SJSA1 (cell line): ENCODE measurements around the gene NR3C2. TPM values are rescaled to one million over a fixed set of nuclear protein-coding genes. Genes with fewer than 3 reads are reported as not detected.
A peak's percentile ranks its signal among the peaks of the same experiment; 100 is the strongest.

Experiments used
- DNase-seq, 2 experiments: peaks; one replicate each; pipeline ENCODE4 v3.0.0-alpha.2; 2015 to 2020; ENCODE audit warnings: low spot score in 2 of 2, low read depth in 1 of 2
- H3K27ac ChIP-seq: fragments of 250-450 bp; sonication (Bioruptor Pico); 2 replicates; pipeline ENCODE4 v1.5.1; 2020; ENCODE audit warnings: mild to moderate bottlenecking, moderate library complexity
- H3K27me3 ChIP-seq: fragments of 250-450 bp; sonication (Bioruptor Pico); replicated peaks from 2 replicates; pipeline ENCODE4 v1.5.1; 2020; ENCODE audit warnings: mild to moderate bottlenecking, moderate library complexity
- H3K36me3 ChIP-seq: fragments of 250-450 bp; sonication (Bioruptor Pico); 2 replicates; pipeline ENCODE4 v1.5.1; 2020; ENCODE audit warnings: mild to moderate bottlenecking
- H3K4me1 ChIP-seq: fragments of 250-450 bp; sonication (Bioruptor Pico); replicated peaks from 2 replicates; pipeline ENCODE4 v1.6.1; 2021; ENCODE audit warnings: mild to moderate bottlenecking
- H3K4me3 ChIP-seq: fragments of 250-450 bp; sonication (Bioruptor Pico); 2 replicates; pipeline ENCODE4 v1.5.1; 2020; ENCODE audit warnings: mild to moderate bottlenecking
- H3K9me3 ChIP-seq: fragments of 250-450 bp; sonication (Bioruptor Pico); replicated peaks from 2 replicates; pipeline ENCODE4 v1.5.1; 2020; ENCODE audit warnings: mild to moderate bottlenecking
- total RNA-seq: library from RNA; depleted of rRNA; stranded (reverse); fragments of >200 nt; shearing (Covaris generic); gene quantifications from 2 replicates; pipeline ENCODE4 v1.2.3, GENCODE V29; 2014

The NR3C2 gene
- total RNA-seq, 1 experiment from 2014 or later = 0.11 TPM

DNA sequence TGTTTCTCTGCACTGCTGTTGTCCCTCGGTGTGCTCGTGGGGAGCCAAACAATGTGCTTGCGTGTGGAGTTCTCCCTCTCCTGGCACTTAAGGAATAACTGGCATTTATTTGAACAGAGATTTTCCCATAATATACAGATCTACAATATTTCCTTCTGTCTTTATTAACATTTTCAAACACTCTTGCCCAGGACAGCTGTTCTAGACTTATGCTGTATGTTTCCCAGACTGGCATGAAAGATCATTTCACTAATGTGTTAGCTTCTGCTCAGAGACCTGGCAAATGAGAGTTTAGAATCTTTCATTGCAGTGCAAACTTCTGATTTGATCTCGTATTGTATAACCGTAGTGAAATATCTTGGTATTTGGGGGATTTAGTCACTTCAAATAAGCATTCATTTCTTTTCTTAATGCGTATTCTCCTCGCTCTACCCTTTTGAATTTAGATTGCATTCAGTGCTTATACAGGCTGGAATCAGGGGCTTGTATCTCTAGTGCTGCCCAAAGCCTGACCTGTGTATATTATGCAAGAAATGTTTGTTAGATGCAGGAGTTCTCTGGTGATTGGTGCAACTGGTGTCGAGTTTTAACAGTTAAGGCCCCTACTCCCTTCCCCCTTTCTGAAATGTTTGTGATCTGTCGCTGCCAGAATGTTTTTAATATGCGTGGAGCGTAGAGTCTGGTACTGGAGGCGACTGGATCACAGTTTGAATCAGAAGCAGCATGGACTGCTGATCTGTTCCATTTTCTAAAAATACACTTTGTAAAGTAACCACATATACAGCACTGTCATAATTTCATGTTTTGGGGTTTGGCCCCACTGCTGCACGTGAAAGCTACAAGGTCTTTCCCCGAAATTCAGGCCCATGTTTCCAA, 384.0 kb downstream of the NR3C2 start:
- Histone ChIP-seq H3K36me3 (peaks cover 4% of the 10 kb centered on the region; the same call in 1 of the 2 replicates), H3K4me3 (no peak overlapping the region), H3K27ac (no peak overlapping the region), H3K27me3 (no peaks in the 10 kb centered on the region), H3K9me3 (no peaks in the 10 kb centered on the region), H3K4me1 (no peaks in the 10 kb centered on the region)
- DNase-seq = no peak

DNA sequence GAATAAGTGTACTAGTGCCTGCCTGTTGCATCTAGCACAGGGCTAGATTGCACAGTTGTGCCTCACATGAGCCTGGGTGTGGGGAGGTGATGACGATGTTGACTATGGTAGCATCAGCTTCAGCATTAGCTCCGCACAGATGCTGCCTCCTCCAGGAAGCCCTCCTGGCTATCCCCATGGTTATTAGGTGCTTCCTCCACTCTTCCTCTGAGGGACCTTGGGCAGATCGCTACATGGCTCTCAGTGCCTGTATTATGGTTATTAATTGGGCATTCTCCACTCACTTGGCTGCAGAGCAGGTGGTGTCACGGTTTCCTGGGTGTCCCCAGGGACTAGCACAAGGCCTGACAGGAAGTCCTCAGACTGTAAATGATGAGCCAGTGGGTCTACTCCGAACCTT, 384.7 kb downstream of the NR3C2 start:
- no peak overlapping the region for H3K4me3 ChIP-seq
- H3K9me3 ChIP-seq = no peaks in the 10 kb centered on the region
- no peak overlapping the region for H3K27ac ChIP-seq
- H3K4me1 ChIP-seq = no peaks in the 10 kb centered on the region
- H3K36me3 ChIP-seq = no peaks in the 10 kb centered on the region
- DNase-seq = no peak
- H3K27me3 ChIP-seq = no peaks in the 10 kb centered on the region

DNA sequence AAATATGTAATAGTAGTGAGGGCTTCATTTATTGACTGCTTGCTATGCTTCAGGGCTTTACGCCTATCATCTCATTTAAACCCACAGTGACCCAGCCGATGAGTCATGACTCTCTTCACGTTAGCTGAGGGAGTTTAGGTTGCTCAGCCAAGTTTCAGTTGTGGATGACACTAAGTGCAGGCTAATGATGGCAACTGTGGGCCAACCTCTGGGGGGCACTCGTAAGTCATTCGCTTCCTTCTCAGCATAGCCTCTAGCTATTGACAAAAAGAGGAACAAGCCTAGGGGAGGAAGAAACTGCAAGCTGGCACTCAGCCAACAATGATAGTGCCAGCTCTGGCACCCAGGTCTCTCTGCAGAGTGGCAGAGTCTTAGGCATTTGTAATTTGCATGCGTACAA, 385.3 kb downstream of the NR3C2 start:
- Histone ChIP-seq H3K36me3 (no peaks in the 10 kb centered on the region), H3K27ac (no peak overlapping the region), H3K4me3 (no peak overlapping the region), H3K9me3 (no peaks in the 10 kb centered on the region), H3K27me3 (no peaks in the 10 kb centered on the region), H3K4me1 (no peaks in the 10 kb centered on the region)
- peak in 1 of 2 experiments; percentile 22 for DNase-seq

DNA sequence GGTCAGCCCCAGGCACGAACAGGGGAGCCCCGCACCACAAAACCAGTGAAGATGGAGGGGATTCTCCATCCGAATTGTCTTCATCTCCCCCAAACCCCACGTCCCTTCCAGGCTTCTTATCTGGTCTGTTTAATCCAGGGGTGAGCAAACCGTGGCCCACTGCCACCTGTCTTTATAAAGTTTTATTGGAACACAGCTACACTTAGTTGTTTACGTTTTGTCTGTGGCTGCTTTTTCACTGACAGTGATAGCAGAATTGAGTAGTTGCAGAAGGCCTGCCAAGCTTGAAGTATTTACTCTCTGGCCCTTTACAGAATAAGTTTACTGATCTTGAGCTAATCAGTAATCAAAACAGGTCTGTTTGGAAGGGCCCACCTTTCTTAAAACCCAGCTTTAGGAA, 386.4 kb downstream of the NR3C2 start:
- no peak for DNase-seq
- no peaks in the 10 kb centered on the region for H3K4me1 ChIP-seq
- no peaks in the 10 kb centered on the region for H3K36me3 ChIP-seq
- H3K9me3 ChIP-seq = no peaks in the 10 kb centered on the region
- no peak overlapping the region for H3K27ac ChIP-seq
- no peaks in the 10 kb centered on the region for H3K27me3 ChIP-seq
- no peak overlapping the region for H3K4me3 ChIP-seq

DNA sequence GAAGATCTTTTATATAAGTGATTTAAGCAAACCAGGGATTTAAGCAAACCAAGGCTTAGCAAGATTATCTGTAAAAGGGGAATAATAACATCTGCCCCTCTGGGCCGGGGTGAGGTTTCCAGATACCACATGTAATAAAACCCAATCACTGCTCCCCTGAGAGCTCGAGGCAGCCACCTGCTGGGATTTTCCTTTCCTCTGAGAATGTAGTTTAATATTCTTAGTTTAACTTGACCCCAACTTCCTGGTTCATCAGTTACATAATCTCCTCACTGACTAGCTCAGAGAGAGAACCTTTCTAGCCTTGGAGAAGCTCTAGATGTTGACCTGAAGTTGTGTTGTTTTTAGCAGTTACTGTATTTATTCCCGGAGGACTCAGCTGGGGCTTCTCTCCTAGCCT, 387.9 kb downstream of the NR3C2 start:
- H3K9me3 ChIP-seq = no peaks in the 10 kb centered on the region
- H3K4me3 ChIP-seq = no peak overlapping the region
- H3K4me1 ChIP-seq = no peaks in the 10 kb centered on the region
- no peak overlapping the region for H3K27ac ChIP-seq
- no peak for DNase-seq
- H3K36me3 ChIP-seq = no peaks in the 10 kb centered on the region
- no peaks in the 10 kb centered on the region for H3K27me3 ChIP-seq

DNA sequence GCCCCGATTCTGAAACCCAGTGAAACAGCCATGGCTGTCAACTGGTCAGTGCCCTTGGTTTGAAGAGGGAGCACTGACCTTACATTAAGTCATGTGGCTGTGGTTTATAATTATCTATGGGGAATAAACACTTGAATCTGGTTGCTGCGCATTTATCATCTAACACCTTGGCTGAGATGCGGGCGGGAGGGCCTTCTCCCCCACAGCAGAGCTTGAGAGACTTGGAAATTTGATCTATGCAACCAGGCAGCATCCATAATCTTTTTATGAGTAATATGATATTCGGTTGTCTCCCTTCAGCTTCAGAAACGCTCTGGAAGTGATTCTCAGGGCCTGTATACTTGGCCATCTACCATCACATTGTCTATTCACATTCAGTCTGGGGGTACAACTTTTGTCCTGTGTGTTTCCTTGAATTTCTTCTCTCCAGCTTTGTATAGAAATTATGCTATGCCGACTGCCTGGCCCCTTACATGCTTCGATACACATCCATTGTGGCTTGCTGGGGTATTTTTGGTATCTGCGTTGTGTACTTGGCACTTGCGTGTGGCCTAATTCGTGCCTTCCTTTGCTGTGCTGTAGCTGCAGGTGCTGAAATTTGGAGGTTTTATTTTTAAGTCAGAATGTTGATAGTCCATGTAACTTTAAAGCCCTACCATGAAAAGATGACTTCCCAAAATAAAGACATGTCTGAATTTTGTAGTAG, 388.8 kb downstream of the NR3C2 start:
- Histone ChIP-seq H3K27me3 (no peaks in the 10 kb centered on the region), H3K36me3 (peaks cover 3% of the 10 kb centered on the region; the same call in 1 of the 2 replicates), H3K27ac (no peak overlapping the region), H3K9me3 (no peaks in the 10 kb centered on the region), H3K4me1 (no peaks in the 10 kb centered on the region), H3K4me3 (no peak overlapping the region)
- DNase-seq = no peak

DNA sequence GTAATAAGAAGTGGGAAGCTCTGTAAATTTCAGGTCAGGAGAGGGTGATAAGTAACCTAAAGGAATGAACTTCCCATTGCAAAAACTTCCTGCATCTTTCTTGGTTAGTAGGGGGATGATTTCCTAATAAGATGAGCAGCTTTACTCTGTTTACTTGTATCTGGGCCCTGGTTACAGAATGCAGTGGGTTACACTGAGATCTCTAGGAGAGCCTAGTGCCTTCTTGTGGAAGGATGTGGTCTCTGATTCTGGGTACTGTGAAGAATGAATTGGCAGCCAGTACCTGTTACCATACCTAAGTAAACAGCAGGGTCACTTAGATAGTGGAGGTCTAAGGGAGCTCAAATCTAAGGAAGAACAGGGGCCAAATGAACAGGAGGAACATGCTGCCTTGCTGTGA, 389.8 kb downstream of the NR3C2 start:
- peaks cover 4% of the 10 kb centered on the region; the same call in 1 of the 2 replicates for H3K36me3 ChIP-seq
- DNase-seq = no peak
- H3K27me3 ChIP-seq = no peaks in the 10 kb centered on the region
- H3K4me3 ChIP-seq = no peak overlapping the region
- H3K4me1 ChIP-seq = no peaks in the 10 kb centered on the region
- no peaks in the 10 kb centered on the region for H3K9me3 ChIP-seq
- no peak overlapping the region for H3K27ac ChIP-seq

DNA sequence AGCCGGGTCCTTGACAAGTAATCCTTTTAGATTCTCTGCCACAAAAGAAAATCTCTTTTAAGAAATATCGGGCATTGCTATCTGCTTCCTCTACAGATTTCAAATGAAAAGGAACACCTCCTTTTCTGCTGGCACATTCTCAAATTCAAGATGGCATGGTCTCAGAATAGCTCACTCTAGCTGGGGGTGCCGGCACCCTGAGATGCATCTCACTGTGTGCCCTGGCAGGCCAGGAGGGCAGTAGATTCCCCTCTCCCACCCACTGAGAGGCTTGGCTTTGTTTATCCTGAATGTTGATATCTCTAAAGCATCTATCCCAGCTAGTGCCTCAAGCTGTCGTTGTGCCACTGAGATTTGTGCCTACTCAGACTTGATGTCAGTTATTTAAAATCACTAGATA, 390.8 kb downstream of the NR3C2 start:
- no peak for DNase-seq
- Histone ChIP-seq H3K9me3 (no peaks in the 10 kb centered on the region), H3K36me3 (peaks cover 13% of the 10 kb centered on the region; the same call in 1 of the 2 replicates), H3K4me3 (no peak overlapping the region), H3K4me1 (no peaks in the 10 kb centered on the region), H3K27me3 (no peaks in the 10 kb centered on the region), H3K27ac (no peak overlapping the region)

DNA sequence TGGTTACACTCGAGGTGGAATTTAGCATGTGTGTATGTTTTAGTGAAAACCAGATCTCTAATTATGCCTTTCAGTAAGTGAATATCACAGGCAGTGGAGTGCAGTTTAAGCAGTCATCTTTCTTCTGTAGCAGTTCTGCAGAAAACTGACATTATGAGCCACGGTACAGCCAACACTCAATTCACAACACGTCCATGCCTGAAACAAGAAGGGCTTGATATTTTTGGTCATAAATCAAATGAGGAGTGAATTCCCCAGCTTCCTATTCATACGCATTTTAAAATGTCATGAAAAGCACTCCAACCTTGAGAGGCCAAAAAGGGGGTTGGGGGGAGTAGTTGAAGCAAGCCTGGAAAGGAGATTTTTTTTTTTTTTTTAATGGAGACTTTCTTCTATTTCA, 393.6 kb downstream of the NR3C2 start:
- DNase-seq = no peak
- Histone ChIP-seq H3K4me1 (no peaks in the 10 kb centered on the region), H3K27me3 (no peaks in the 10 kb centered on the region), H3K27ac (no peak overlapping the region), H3K9me3 (no peaks in the 10 kb centered on the region), H3K4me3 (no peak overlapping the region), H3K36me3 (peaks cover 15% of the 10 kb centered on the region; the same call in 1 of the 2 replicates)

DNA sequence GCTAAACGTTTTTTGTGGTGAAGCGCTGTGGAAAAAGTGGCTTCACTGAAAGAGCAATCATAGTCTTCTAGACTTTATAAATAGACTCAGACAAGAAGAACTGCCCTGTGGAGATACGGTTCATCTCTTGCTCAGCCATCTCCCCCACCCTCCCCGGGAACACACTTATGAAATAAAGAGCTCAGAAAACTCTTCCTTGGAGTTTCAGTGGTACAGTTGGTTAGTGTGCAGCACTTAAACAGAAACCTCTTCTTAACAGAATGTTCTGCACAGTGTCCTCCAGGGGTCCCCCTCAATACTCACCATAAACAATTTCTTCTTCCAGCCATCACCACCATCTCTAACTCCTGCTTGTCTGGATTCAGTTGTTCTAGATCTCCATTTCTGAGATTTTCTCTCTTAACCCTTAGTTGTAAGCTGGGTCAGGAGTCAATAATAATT, 397.3 kb downstream of the NR3C2 start:
- Histone ChIP-seq H3K36me3 (peaks cover 15% of the 10 kb centered on the region), H3K9me3 (no peaks in the 10 kb centered on the region), H3K4me1 (no peaks in the 10 kb centered on the region), H3K27ac (no peak overlapping the region), H3K27me3 (no peaks in the 10 kb centered on the region), H3K4me3 (no peak overlapping the region)
- DNase-seq = no peak

DNA sequence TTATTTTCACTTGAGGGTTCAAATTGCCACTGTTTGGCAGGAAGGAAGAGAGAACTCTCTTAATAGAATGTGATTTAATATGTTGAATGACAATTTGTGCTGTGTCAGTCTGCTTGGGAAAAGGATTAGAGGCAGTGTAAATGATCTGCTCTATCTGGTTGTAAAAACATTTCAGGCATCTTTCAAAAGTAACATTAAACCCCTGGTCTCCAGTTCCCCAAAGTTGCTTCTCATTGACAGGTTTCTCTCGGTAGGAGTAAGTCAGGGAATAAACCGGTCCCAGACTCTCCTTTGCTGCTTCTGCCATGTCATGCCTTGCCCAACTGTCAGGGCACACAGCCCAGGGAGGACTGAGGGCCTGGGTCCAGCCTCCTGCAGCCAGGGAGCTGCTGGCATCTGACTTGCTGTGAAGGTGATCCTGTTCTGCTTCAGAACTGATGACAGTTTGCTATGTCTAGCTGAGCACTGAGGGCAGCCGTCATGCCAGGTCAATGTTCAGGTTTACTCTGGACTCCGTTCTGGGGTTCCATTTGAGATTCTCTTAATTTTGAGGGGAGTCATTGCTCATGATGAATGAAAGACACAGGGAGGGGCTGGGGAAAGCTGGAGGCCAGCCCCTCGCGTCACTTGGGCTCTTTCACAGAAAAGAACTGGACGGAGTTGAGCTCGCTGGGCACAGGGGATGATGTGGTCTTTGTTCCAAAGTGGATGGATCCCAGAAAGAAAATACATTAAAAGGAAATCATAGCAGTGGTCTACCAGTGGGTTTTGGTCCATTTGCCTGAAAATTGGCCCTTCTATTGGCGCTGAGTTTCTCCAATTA, 397.9 kb downstream of the NR3C2 start:
- peaks cover 15% of the 10 kb centered on the region for H3K36me3 ChIP-seq

DNA sequence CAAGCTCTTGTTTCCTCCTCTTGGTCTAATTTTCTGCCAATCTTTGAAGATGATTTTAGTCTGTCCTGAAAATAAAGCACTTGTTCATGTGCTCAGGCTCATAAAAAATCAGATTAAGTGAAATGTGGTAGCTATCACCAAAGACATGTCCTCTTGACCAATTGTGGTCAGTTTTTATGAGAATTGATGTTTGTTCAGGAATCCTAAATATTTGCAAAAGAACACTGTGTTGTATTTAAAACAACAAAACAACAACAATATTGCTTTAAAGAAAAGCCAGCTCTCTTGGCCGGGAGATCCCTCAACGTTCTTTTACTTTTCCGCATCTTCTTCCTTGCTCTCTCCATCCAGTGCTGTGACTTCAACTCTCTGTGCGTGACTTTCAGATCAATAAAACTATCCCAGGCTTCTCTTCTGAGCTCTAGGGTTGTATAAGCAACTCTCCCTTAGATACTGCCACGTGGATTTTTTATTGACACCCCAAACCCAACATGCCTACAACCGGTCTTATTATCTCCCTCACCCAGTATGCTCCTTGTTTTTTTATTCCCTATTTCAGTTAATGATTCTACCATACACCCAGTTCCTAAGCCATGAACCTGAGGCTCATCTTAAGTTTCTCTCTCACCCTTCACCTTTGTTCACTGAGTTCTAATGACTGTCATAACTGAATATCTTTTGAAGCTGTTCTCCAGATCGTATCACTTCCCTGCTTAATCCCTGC, 400.4 kb downstream of the NR3C2 start:
- no peak overlapping the region for H3K27ac ChIP-seq
- 0 out of 2 replicates have a peak, but pooled peaks cover 2% of the 10 kb centered on the region for H3K9me3 ChIP-seq
- peaks cover 5% of the 10 kb centered on the region for H3K36me3 ChIP-seq
- H3K4me3 ChIP-seq = no peak overlapping the region
- no peaks in the 10 kb centered on the region for H3K27me3 ChIP-seq
- no peaks in the 10 kb centered on the region for H3K4me1 ChIP-seq
- DNase-seq = no peak

More for the DNA sequence above, 397.9 kb downstream of the NR3C2 start:
- H3K4me3 ChIP-seq = no peak overlapping the region
- H3K4me1 ChIP-seq = no peaks in the 10 kb centered on the region
- H3K27ac ChIP-seq = no peak overlapping the region
- H3K27me3 ChIP-seq = no peaks in the 10 kb centered on the region
- no peaks in the 10 kb centered on the region for H3K9me3 ChIP-seq
- no peak for DNase-seq

DNA sequence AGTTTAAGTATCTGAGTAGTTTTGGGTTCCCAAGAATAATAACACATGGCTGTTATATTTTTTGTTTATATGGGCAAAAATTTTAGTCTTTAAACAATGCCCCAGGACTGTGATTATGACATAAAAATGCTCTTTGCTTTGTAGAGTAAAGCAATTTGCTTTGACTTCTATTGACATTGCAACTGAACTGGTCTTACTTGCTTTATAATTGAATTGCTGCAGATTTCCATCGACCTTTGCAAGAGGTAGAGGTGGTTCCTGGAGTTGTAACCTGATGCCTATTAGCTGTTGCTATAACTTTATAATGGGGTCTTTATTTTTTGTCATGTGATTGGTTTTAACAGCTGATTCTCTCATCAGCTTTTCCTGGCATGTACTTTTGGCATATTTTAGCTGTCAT, 407.4 kb downstream of the NR3C2 start:
- Histone ChIP-seq H3K9me3 (0 out of 2 replicates have a peak, but pooled peaks cover 2% of the 10 kb centered on the region), H3K27ac (no peak overlapping the region), H3K4me1 (no peaks in the 10 kb centered on the region), H3K36me3 (no peaks in the 10 kb centered on the region; the same call in 1 of the 2 replicates), H3K4me3 (no peak overlapping the region), H3K27me3 (no peaks in the 10 kb centered on the region)
- no peak for DNase-seq
